Dedifferentiated amniotic fluid mesenchymal stem cell (primary cell): ENCODE measurements around the gene ANKRD44.
A peak's percentile ranks its signal among the peaks of the same experiment; 100 is the strongest.
"Not testable (repeated sequence)": the region's sequence is repeated elsewhere in the genome, so short reads cannot be mapped to it uniquely, and the experiment has no call there.

Experiments
- DNase-seq: peaks from one replicate; pipeline ENCODE4 v3.0.0-alpha.2; 2016; ENCODE audit errors: extremely low spot score

The ANKRD44 gene

DNA sequence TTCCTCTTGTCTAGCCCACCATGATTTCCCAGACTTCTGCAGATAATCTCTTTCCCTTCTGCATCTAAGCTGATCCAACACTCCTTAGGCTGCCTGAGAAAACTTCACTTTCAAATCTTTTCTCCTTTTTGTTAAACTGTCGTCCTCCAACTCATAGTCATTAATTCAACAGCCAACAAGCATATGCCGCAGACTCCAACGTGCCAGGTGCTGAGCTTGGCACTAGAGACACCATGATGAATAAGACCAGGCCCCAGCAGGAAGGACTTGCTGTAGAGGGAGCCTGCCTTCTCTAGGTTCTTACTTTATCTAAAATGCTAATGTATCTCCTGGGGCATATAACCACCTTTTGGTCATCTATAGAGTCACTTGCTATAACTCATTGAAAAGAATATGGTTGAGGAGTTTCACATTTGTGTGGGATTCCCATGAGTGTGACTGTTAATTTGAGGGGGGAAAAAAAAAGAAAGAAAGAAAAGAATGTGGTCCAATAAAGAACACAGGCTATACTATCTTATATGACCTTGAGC, 51.0 kb downstream of the ANKRD44 start:
- DNase-seq = no peak

DNA sequence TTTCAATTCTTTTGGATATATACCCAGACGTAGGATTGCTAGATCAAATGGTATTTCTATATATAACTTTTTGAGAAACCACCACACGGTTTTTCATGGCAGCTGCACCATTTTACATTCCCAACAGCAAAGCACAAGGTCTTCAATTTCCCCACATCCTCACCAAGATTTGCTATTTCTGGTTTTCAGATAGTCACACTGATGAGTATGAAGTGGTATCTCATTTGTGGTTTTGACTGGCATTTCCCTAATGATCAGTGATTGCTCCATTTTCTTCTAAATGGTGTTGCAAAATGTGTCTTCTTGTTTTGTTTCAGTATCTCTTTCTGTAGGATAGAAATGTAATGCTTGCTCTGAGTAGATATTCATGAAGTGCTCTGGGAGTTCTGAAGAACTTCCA, 52.0 kb downstream of the ANKRD44 start:
- DNase-seq = no peak

DNA sequence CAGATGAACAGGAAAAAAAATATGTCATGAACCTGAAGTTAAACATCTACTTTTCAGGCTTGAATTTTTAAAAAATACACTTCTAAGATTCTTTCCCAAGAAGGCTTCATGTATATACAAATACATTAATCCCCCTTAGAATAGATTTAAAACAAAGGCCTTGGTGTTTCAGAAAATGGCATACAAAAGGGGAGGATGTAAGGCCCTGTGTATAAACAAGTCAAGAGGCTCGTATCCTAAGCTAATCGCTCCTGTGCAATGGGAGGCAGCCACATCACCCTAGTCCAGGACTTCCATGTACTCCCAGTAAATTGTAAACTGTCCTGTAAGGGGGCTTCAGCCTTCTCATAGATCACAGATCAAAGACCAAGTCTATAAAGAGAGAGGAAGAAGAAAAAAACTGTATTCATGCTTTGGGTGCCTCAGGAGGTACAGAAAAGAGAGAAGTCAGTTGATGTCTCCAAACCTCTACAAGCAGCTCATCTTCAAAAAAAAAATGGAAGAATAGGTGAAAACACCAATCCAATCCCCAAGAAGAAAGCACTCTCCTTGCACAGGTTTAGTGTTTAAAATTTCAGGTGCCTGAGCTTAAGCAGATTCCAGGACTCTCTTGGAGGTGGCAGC, 53.9 kb downstream of the ANKRD44 start:
- no peak for DNase-seq

DNA sequence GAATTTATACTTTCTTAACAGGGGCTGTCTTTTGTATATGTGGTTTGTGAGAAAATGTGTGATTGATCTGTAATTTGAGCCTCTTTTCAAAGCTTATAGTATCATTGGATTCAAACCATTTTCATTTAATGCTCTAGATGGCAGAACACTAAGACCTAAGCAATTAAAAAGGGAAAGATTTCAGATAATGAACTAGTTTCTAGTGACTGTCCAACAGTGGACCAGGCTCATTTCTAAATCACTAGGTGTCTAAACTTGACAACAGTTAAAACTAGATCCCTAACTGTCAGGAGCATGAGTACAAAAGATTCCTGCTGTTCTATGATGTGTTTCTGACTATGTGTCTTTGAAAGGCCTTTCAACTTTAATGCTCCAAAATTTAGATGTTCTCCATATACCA, 54.6 kb downstream of the ANKRD44 start:
- DNase-seq = no peak

DNA sequence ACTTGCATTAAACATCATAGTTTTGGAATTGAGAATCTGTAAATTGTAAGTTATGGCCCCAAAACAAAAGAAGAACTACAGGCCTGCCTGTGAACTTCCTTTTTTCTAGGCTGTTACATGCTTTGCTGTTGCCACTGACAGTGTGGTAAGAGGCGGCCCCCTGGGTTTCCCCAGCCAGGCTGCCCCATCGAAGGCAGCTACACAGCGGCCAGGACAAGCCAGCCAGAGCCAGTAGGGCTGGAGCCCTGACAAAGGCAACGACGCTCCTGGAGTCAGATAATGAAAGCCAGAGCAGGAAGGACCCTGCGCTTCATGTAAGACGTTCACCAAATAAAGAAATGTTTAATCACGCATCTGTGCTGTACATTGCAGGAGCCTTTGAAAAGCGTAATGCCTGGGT, 55.0 kb downstream of the ANKRD44 start:
- no peak for DNase-seq

DNA sequence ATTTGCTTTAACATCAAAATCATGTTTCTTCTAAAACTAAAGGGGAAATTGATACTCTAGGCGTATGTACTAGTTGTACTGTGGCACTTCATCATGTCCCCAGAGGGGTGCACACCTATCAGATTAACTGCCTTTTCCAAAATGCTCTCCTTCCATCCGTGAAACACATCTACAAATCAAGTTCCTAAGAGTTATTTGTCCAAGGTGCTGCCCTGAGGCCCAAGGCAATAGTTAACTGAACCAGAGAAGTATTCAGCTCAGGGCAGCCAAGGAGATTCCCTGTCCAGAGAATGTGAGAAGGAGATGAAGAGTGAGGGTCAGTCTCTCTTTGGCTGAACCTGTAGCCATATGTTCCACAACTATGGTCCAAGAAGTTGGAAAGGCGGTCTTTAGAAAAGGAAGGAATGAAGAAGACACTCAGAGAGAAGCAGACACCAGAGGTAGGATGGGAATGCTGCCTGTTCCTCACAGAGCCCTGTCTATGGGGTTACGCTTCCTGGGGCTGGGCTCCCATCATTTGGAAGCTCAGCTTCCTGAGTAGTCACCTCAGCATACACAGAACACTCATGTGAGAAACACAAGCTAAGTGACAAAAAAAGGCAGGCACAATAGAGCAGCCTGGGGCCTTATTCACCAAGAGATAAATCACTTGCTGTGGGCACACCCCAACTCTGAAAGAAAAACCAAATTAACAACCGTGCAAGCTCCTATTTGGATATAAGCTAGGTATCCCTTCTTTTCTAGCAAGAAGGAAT, 55.6 kb downstream of the ANKRD44 start:
- DNase-seq = no peak

DNA sequence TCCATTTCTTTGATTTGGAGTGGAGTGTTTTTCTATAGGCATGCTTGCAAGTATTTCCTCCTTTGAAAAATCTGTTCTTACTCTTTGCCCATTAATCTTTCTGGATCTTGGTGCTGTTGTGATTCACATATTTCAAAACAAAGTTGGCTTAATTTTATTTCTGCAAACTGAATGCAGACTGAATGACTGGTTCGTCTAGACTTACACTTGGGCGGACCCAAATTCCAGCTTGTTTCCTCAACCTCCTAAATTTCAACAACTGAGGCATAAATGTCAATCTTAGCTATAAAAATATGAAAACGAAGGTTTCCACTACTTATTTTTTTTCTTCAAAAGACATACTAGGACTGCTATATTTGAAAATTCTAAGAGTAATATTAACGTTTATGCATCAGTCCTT, 59.0 kb downstream of the ANKRD44 start:
- peak; percentile 72 for DNase-seq

DNA sequence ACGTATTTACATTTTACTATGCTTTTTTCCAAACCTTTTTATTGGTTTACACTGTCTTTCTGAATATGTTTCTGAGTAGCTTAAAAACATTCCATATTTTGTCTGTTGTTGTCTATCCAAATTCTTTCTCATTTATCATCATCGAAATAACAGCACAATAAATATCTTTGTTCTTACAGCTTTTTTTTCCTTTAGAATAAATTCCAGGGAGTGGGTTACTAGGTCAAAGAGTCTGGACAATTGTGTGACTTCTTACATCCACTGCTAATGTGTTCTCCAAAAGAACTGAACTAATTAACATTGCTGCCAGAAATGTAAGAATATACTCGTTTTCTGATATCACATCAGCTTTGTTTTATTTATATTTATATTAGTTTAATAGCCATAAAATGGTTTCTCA, 59.4 kb downstream of the ANKRD44 start:
- no peak for DNase-seq

DNA sequence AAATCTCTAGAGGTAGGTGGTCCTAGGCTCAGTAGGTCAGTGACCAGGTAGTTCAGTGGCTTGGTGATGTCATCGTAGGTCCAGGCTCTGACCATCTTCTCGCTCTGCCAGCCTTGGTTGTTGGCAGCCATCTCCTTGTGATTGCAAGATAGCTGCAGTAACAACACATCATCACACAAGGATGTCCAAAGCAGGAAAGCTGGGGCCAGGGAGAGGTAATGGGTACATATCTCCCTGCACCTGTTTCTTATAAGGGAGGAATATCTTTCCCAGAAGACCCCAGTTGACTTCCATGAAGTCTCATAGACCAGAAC, 60.5 kb downstream of the ANKRD44 start:
- no peak for DNase-seq

DNA sequence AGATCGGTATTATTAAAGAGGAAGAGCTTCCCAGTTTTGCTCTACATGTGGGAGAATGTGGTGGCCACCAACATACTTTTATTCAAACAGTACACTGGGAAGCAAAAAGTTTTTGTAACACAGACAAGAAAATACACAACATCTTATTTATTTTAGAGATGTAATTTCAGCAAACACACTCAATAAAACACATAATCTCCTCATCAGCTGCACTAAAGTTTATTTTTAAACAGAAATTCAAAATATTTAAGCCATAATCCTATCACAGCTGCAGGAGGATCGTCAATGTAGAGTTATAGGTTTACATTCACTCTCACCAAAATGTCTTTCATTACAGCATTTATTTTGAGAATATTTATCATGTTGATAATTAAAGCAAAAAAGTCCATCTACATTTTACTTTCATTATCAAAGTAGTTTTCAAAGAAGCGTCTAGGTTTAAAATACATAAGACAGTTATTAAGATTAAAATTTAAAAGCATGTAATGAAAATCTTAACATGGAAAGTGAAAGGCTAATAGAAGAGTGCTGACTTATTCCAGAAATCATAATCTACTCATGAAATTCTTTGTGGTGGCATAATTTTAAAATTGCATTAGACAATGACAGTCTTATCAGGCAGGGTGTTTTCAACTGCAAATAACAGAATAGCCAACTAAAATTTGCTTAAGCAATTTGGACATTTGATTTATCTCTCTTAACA, 61.0 kb downstream of the ANKRD44 start:
- DNase-seq = no peak

DNA sequence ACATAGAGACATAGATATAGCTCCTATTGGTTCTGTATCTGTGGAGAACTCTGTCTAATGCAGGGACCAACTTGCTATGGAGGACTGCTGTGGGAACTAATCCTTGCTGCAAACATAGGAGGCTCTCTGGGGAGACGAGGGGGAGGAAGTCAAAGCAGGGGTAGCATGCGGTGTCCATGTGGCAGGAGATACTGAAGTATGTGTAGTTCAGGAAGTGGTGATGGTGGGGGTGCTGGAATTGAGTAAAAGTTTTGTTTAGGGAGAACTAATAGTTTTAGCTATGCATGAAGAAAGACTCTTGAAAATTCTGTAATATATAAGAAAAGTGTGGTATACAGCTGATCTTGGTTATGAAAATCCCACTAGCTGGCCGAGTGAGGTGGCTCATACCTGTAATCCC, 62.0 kb downstream of the ANKRD44 start:
- DNase-seq = no peak

DNA sequence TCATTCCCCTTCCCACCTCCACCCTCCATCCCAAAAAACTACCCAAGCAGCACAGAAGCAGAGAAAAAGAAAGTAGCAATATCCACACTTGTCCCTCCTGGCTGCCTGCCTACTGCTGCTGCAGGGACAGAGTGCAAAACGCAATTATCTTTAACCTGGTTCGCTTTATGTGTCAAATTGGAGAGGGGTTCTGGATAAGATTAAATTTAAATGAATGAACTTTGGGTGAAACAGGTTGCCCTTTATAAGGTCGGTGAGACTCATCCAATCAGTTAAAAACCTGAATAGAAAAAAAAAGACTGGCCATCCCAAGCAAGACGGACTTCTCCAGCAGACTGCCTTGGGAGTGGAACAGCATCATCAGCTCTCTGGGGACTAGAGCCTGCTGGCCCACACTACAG, 62.6 kb downstream of the ANKRD44 start:
- DNase-seq = no peak

DNA sequence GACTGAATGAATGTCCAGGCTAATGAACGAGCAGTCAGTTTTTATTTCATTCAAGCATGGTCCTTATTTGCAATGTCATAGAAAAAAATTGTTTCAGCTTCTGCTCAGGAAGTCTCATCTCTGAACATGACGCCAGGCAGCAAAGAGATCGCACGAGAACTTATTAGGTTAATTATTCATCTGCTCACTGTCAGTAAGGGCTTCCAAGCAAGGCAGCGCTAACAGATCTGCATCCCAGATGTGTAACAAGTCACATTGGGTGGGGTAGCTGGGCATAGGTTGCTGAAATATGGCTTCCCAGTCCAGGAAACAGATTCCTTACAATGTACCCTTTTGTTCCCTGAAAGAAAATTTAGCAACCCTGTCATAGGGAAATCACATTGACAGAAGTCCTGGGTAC, 63.5 kb downstream of the ANKRD44 start:
- DNase-seq = no peak

DNA sequence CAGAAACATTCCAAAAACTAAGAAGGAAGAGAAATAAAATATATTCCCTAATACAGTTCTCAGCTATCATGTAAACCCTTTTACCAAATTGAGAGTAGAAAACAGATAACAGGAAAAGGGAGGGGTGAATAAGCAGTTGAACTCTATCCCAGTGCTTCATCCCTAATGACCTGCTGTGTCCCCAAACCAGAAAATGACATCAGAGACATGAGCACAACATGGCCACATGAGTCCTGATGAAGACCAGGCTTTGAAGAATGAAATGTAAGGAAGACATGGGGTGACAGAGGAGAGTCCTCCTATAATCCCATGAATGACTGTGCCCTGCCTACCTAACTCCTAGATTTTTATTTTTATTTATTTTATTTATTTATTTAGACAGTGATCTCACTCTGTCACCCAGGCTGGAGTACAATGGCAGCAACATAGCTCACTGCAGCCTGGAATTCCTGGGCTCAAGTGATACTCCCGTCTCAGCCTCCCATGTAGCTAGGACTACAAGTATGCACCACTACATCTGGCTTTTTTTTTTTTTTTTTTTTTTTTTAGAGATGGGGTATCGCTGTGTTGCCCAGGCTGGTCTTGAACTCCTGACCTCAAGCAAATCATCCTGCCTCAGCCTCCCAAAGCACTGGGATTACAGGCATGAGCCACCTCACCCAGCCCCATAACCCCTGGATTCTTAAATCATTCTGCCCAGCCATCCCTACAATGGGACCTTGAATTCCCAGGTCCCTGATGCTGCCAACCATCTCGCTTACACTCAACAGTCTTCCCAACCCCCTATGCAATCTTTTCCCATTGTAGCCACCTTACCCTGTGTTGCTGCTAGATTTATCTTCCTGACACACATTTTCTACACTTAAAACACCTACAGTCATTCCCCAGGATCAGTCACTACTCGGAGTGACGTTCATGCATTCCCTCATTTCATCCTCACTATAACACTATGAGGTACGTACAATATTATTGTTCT, 64.5 kb downstream of the ANKRD44 start:
- no peak for DNase-seq

DNA sequence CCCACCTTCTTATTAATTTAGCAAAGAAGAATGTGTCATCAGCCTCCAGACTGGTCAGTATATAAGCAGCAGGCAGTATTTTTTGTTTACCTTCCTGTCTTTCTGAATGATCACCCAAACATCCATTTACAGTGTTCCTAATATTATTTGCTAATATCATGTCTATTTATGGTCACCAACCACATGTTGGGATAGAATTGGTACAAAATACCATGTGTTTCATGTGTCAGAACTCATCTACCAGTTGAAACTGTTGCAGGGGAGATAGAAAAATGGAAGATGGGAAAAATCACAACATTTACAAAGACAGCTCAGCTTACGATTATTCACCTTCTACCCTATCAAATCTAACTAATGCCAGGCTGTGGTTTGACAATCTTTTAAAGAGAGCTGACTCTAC, 66.2 kb downstream of the ANKRD44 start:
- no peak for DNase-seq

DNA sequence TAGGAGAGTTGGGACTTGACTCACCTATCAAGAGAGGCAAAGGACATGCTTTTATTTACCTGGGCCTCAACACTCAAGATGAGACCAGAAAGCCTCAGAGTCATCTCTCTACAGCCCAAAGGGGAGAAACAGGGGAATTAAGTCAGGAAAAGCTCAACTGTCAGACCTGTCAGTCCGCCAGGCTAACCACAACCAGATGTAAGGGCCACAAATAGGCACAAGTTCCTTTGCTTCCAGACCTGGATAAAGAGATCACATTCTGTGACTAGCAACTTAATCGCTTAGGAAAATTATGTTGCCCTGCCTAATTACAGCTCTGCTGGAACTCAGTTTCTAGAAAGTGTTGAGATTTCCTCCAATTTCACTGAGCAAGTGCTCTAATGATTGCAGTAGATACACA, 67.9 kb downstream of the ANKRD44 start:
- DNase-seq = no peak

DNA sequence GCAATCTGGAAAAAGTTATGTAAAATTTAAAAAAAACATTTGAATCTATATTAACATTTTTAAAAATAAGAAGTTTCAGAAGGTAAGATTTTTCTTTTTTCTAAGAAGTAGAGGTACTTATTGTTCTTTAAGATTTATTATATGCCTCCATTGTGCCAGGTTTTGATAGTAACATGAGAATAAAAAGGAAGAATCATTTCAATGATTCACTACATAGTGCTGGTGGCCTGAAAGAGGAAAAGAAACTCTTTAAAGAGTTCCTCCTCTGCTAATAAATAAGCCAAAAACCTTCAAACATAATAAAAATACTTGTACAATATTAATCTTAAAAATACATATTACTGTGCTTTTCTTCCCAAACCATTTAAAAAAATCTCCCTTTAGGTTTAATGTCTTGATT, 69.0 kb downstream of the ANKRD44 start:
- no peak for DNase-seq

DNA sequence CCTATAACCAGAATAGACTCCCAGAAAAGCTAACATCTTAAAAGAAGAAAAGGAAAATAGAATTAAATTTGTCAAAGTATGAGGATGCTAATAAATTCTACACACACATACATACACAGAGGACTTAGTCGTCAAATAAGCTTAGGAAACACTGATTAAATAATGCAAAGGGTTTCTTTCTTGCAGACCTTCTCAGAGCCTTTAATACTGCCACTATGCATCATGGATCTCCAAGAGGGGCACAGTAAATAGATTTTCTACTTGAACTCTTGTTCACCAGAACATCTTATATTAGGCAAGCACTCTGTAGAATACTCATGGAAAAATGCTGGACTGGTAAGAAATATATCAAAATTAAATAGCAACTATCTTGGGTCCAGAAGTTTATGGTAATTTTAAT, 69.4 kb downstream of the ANKRD44 start:
- DNase-seq = no peak

DNA sequence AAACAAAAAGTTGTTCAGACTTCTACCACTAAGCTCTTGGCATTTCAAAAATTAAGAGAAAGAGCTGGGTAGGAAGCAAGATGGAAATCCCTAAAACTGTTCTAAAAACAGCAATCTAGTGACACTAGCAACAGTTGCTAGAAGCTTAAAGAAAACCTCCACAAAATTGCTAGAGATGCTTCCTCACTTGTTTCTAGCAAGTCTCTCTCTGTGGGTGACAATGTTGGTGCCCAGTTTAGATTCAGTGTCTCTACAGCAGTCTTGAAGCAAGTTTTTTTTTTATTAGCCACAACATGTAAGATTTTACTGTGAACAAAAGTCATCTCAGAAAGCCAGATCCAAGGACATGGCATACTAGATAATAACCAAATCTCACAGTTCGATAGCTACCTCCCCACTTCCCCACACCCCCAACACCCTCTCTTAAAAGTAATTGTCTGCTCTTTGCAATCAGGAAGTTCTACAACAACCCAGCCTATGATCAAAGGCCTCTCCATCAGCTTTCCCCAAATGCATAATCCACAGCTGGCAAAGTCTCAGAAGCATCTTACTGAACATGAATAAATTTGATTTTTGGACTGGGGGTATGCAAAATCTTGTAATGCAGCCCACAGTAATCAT, 70.0 kb downstream of the ANKRD44 start:
- peak; percentile 27 for DNase-seq

DNA sequence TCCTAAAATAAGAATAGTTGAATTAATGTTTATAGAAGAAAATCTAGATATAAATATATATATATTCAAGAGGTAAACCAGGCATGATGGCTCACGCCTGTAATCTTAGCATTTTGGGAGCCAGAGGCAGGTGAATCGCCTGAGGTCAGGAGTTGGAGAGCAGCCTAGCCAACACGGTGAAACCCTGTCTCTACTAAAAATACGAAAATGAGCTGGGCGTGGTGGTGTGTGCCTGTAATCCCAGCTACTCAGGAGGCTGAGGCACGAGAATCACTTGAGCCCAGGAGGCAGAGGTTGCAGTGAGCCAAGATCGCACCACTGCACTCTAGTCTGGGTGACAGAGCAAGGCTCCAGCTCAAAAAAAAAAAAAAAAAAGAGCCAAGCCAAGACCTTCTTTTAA, 70.6 kb downstream of the ANKRD44 start:
- not testable (repeated sequence) for DNase-seq

DNA sequence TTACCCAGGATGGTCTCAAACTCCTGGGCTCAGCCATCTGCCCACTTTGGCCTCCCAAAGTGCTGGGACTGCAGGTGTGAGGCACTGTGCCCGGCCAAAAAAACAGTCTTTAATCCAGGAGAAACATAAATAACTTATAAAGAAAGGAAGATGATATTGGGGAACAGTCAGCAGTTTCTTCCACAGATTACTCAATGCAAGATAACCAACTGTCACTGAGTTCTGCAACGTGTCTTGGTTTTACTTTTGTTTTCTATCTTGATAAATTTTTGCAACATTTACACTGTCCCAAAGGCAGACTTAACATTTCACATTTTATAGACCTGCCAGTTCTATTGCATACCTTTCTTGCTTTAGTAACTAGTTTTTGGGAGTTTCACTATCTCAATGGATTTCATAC, 71.1 kb downstream of the ANKRD44 start:
- DNase-seq = no peak

DNA sequence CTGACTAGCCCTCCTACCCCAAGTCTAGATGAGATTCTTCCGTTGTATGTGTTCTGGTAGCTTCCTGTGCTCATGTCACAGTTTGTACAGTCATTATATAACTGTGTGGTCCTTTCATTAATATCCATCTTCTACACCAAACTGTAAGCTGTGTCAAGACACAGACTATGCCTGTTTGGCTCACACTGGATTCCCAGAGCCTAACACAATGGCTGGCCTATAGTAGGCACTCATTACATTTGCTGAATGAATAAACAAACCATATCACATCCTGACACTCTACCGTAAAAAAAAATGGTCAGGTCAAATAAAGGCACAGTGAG, 72.6 kb downstream of the ANKRD44 start:
- no peak for DNase-seq
